Measurements from ENCODE around the gene ZBTB7C. TPM values are rescaled to one million over a fixed set of nuclear protein-coding genes. Genes with fewer than 3 reads are reported as not detected.

The ZBTB7C gene
- total and polyA plus RNA-seq, 2 of the 8 experiments (the other 6 are each of a cell fraction or from before 2014, with no cell fraction given) = 0.15 to 0.45 TPM

GRCh38 chr18:48029296-48029986 is 379.7 kb downstream of the ZBTB7C start (continued):
- TF ChIP-seq ATF2 (IDR thresholded peaks at IDR 0.05; ENCODE audit: low read length) (no peak), CTBP2 (IDR thresholded peaks at IDR 0.05; ENCODE audit: borderline replicate concordance, insufficient read depth, insufficient read length, low read length) (no peak), SIRT6 (IDR thresholded peaks at IDR 0.05; ENCODE audit: low read length) (no peak)
